OCI-LY1 (cell line): ENCODE results near the gene KATNBL1.

Experiments
- H2AFZ ChIP-seq: fragments of 200-600 bp; sonication (generic), shearing (Covaris generic); 2 replicates; pipeline ENCODE4 v1.6.0; 2014; ENCODE audit warnings: antibody characterized with exemption, mild to moderate bottlenecking, low read length
- H3F3A ChIP-seq: fragments of 200-600 bp; sonication (generic), shearing (Covaris generic); 2 replicates; pipeline ENCODE4 v1.6.0; 2014; ENCODE audit warnings: mild to moderate bottlenecking, antibody characterized with exemption, low read length, moderate library complexity; ENCODE audit not compliant: insufficient read depth
- H3K27ac ChIP-seq: fragments of 200-600 bp; sonication (generic); 2 replicates; pipeline ENCODE4 v1.5.1; 2014; ENCODE audit warnings: low read length, mixed run types, mild to moderate bottlenecking, low read depth; ENCODE audit not compliant: poor library complexity, severe bottlenecking
- H3K27me3 ChIP-seq: fragments of 200-600 bp; sonication (generic); 2 replicates; pipeline ENCODE4 v1.6.0; 2014; ENCODE audit warnings: antibody characterized with exemption, mild to moderate bottlenecking, low read length, moderate library complexity; ENCODE audit not compliant: insufficient read depth
- H3K36me3 ChIP-seq: fragments of 200-600 bp; sonication (generic); 2 replicates; pipeline ENCODE4 v1.6.1; 2014; ENCODE audit warnings: mild to moderate bottlenecking, antibody characterized with exemption, low read length, moderate library complexity, mixed read lengths; ENCODE audit not compliant: insufficient read depth
- H3K4me1 ChIP-seq: fragments of 200-600 bp; sonication (generic); 2 replicates; pipeline ENCODE4 v1.5.1; 2014; ENCODE audit warnings: mild to moderate bottlenecking, low read length, moderate library complexity; ENCODE audit not compliant: insufficient read depth, severe bottlenecking
- H3K4me2 ChIP-seq: fragments of 200-600 bp; sonication (generic), shearing (Covaris generic); 2 replicates; pipeline ENCODE4 v1.6.1; 2014; ENCODE audit warnings: low read length
- H3K4me3 ChIP-seq: fragments of 200-600 bp; sonication (generic); 2 replicates; pipeline ENCODE4 v1.5.1; 2014; ENCODE audit warnings: low read length, low read depth, mild to moderate bottlenecking, mixed read lengths; ENCODE audit not compliant: poor library complexity, severe bottlenecking
- H3K79me2 ChIP-seq: fragments of 200-600 bp; shearing (Covaris generic); 2 replicates; pipeline ENCODE4 v1.6.1; 2016; ENCODE audit warnings: mixed run types, low read length, mixed read lengths; ENCODE audit not compliant: insufficient read depth
- H3K9ac ChIP-seq: fragments of 200-600 bp; sonication (generic), shearing (Covaris generic); 2 replicates; pipeline ENCODE4 v1.6.1; 2014; ENCODE audit warnings: mild to moderate bottlenecking, low read length, mixed read lengths
- H3K9me2 ChIP-seq: fragments of 200-600 bp; sonication (generic), shearing (Covaris generic); 2 replicates; pipeline ENCODE4 v1.6.1; 2014; ENCODE audit warnings: low read depth, mild to moderate bottlenecking, low read length, mixed read lengths
- H3K9me3 ChIP-seq: fragments of 200-600 bp; shearing (Covaris generic); 2 replicates; pipeline ENCODE4 v1.6.1; 2014; ENCODE audit warnings: low read length, mixed read lengths
- H4K20me1 ChIP-seq: fragments of 200-600 bp; sonication (generic), shearing (Covaris generic); 2 replicates; pipeline ENCODE4 v1.6.0; 2016; ENCODE audit warnings: mild to moderate bottlenecking, low read length; ENCODE audit not compliant: insufficient read depth
- CTCF ChIP-seq: fragments of 200-600 bp; sonication (generic), shearing (Covaris generic); IDR thresholded peaks from 2 replicates; pipeline ENCODE4 v1.5.1; 2017; ENCODE audit warnings: mild to moderate bottlenecking, antibody characterized with exemption, low read length, moderate library complexity, mixed read lengths
- EZH2 ChIP-seq: fragments of 200-600 bp; sonication (generic), shearing (Covaris generic); IDR thresholded peaks from 2 replicates; pipeline ENCODE4 v1.8.0; 2017; ENCODE audit warnings: borderline replicate concordance, mixed run types, mild to moderate bottlenecking, antibody characterized with exemption, low read length, moderate library complexity, mixed read lengths

The KATNBL1 gene

DNA sequence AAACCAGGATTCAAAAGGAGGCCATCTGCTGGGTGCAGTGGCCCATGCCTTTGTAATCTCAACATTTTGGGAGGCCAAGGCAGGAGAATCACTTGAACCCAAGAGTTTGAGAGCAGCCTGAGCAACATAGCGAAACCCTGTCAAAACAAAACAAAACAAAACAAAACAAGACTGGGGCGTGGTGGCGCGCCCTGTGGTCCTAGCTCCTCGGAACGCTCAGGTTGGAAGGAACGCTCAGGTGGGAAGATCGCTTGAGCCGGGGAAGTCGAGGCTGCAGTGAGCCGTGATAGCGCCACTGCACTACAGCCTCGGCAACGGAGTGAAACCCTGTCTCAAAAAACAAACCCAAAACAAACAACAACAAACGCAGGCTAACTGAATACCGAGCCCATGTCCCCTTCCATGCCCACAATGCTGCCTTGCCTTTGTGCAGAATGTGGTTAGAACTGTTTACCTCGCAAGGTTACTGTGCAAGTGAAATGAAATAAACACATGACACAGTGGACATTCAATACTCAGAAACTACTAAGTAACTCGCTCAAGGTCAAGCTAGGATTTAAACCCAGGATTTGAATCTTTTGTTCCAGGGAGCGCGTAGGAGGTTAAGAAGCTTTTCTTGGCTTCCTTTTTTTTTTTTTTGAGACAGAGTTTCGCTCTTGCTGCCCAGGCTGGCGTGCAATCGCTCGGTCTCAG is 14.2 kb upstream of the KATNBL1 start:
- TF ChIP-seq CTCF, result peak; percentile 8; the same call in 1 of the 2 replicates
- TF ChIP-seq EZH2, result no peak
- peak overlapping the region; percentile 89 for H3K9ac ChIP-seq
- H3K27me3 ChIP-seq, result no peaks in the 10 kb centered on the region

DNA sequence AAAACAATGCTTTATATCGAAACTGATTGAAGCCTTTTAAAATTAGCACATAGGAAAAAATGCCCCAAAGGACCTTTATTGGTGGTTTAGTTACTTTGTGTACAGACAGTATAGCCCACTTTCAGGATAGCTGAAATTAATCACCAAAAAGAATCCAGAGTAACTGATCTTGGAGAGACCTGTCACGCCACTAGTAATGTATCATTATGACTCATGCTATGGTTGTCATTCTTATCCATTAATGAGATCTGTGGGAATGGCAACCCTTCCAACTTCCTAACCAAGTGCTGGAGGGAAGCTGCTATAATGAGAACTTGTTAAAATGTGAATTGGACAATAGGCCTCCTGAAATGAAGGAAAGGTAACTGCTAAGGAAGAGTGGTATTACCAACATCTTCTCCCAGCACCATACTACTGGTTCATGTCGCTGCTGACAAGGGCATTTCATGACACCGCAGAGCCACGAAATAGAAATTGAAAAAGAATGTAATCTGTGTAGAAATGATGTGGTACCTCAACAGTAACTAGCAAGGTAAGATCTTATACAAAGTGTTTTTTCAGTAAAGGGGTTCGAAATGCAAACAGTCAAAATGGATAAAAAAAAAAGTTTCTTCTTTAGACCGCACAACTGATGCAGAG is 7.8 kb upstream of the KATNBL1 start:
- TF ChIP-seq EZH2, result no peak
- no peak for TF ChIP-seq CTCF
- H3F3A ChIP-seq, result no peaks in the 10 kb centered on the region
- no peaks in the 10 kb centered on the region for H3K9me3 ChIP-seq
- no peaks in the 10 kb centered on the region for H3K27me3 ChIP-seq
- H3K36me3 ChIP-seq, result no peaks in the 10 kb centered on the region
- H3K4me3 ChIP-seq, result no peak overlapping the region
- H3K9ac ChIP-seq, result no peak overlapping the region
- H4K20me1 ChIP-seq, result no peaks in the 10 kb centered on the region
- no peak overlapping the region for H2AFZ ChIP-seq
- no peaks in the 10 kb centered on the region for H3K79me2 ChIP-seq
- no peaks in the 10 kb centered on the region for H3K9me2 ChIP-seq
- no peak overlapping the region for H3K27ac ChIP-seq
- no peak overlapping the region for H3K4me2 ChIP-seq
- H3K4me1 ChIP-seq, result no peaks in the 10 kb centered on the region

More for the DNA sequence above, 14.2 kb upstream of the KATNBL1 start:
- Histone ChIP-seq H3K9me3 (no peaks in the 10 kb centered on the region), H3K36me3 (peaks cover 12% of the 10 kb centered on the region), H3K4me1 (peaks cover 23% of the 10 kb centered on the region), H3K4me2 (peak overlapping the region; percentile 96), H3K9me2 (no peaks in the 10 kb centered on the region), H3K79me2 (peaks cover 20% of the 10 kb centered on the region), H3K4me3 (peak overlapping the region; percentile 98), H2AFZ (peak overlapping the region; percentile 9), H4K20me1 (no peaks in the 10 kb centered on the region), H3F3A (no peaks in the 10 kb centered on the region), H3K27ac (peak overlapping the region; percentile 34)

- H3K27me3 ChIP-seq, result no peaks in the 10 kb centered on the region
- no peaks in the 10 kb centered on the region for H3K9me3 ChIP-seq
- H3K79me2 ChIP-seq, result no peaks in the 10 kb centered on the region
- no peak overlapping the region for H3K27ac ChIP-seq
- TF ChIP-seq CTCF, result no peak
- TF ChIP-seq EZH2, result no peak
- H3K9me2 ChIP-seq, result no peaks in the 10 kb centered on the region
- no peak overlapping the region for H3K4me2 ChIP-seq
- H3K9ac ChIP-seq, result no peak overlapping the region
- no peaks in the 10 kb centered on the region for H3K36me3 ChIP-seq
- no peaks in the 10 kb centered on the region for H3F3A ChIP-seq
- no peak overlapping the region for H3K4me3 ChIP-seq
- no peaks in the 10 kb centered on the region for H3K4me1 ChIP-seq
- H2AFZ ChIP-seq, result no peak overlapping the region
- H4K20me1 ChIP-seq, result no peaks in the 10 kb centered on the region
Observed at GRCh38 chr15:34216527-34217270, 6.8 kb upstream of the KATNBL1 start.
